Iris pigment epithelial cell (primary cell): ENCODE results near the gene NAPG.
"Not testable (repeated sequence)": the region's sequence is repeated elsewhere in the genome, so short reads cannot be mapped to it uniquely, and the experiment has no call there.

Source experiments
- DNase-seq: peaks from one replicate; pipeline ENCODE4 v3.0.0-alpha.2; 2011; ENCODE audit warnings: low read depth

NAPG gene

GRCh38 chr18:10514082-10514481 is 11.7 kb upstream of the NAPG start:
- no peak for DNase-seq

- DNase-seq: no peak
These were observed 11.2 kb upstream of the NAPG start for GRCh38 chr18:10514601-10515000.

- no peak for DNase-seq
These were observed 10.4 kb upstream of the NAPG start for GRCh38 chr18:10515456-10515855.

GRCh38 chr18:10516078-10516477 is 9.7 kb upstream of the NAPG start:
- DNase-seq: no peak

GRCh38 chr18:10518595-10519255 is 7.1 kb upstream of the NAPG start:
- DNase-seq: peak; percentile 32

GRCh38 chr18:10519366-10519765 is 6.5 kb upstream of the NAPG start:
- DNase-seq: peak; percentile 8

- peak; percentile 92 for DNase-seq
These were observed 5.6 kb upstream of the NAPG start for GRCh38 chr18:10519999-10520935.

- no peak for DNase-seq
These were observed 4.3 kb upstream of the NAPG start for GRCh38 chr18:10521566-10521965.

GRCh38 chr18:10522574-10522973 is 3.3 kb upstream of the NAPG start:
- no peak for DNase-seq

GRCh38 chr18:10523544-10523943 is 2.3 kb upstream of the NAPG start:
- no peak for DNase-seq

- DNase-seq: peak; percentile 48
These were observed 1.1 kb upstream of the NAPG start for GRCh38 chr18:10524507-10525370.

GRCh38 chr18:10525371-10525691 is 496 bp upstream of the NAPG start:
- no peak for DNase-seq

- DNase-seq: peak; percentile 5
These were observed 728 bp downstream of the NAPG start for GRCh38 chr18:10526561-10526949.

GRCh38 chr18:10528439-10528838 is 2.6 kb downstream of the NAPG start:
- DNase-seq: no peak

GRCh38 chr18:10530002-10530401 is 4.2 kb downstream of the NAPG start:
- DNase-seq: no peak

GRCh38 chr18:10530852-10531251 is 5.0 kb downstream of the NAPG start:
- peak; percentile 61 for DNase-seq

GRCh38 chr18:10533111-10533510 is 7.3 kb downstream of the NAPG start:
- DNase-seq: no peak

- no peak for DNase-seq
These were observed 10.5 kb downstream of the NAPG start for GRCh38 chr18:10536280-10536679.

GRCh38 chr18:10537765-10538164 is 11.9 kb downstream of the NAPG start:
- DNase-seq: no peak

GRCh38 chr18:10539124-10539523 is 13.3 kb downstream of the NAPG start:
- DNase-seq: not testable (repeated sequence)

- DNase-seq: peak; percentile 21
These were observed 17.4 kb downstream of the NAPG start for GRCh38 chr18:10543277-10543676.

- no peak for DNase-seq
These were observed 18.4 kb downstream of the NAPG start for GRCh38 chr18:10544093-10544748.
